ENCODE measurements around the gene ROR2.

- no peak for TF ChIP-seq POLR2A (IDR thresholded peaks at IDR 0.05)
- TF ChIP-seq, protein P1, sequence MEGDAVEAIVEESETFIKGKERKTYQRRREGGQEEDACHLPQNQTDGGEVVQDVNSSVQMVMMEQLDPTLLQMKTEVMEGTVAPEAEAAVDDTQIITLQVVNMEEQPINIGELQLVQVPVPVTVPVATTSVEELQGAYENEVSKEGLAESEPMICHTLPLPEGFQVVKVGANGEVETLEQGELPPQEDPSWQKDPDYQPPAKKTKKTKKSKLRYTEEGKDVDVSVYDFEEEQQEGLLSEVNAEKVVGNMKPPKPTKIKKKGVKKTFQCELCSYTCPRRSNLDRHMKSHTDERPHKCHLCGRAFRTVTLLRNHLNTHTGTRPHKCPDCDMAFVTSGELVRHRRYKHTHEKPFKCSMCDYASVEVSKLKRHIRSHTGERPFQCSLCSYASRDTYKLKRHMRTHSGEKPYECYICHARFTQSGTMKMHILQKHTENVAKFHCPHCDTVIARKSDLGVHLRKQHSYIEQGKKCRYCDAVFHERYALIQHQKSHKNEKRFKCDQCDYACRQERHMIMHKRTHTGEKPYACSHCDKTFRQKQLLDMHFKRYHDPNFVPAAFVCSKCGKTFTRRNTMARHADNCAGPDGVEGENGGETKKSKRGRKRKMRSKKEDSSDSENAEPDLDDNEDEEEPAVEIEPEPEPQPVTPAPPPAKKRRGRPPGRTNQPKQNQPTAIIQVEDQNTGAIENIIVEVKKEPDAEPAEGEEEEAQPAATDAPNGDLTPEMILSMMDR (IDR thresholded peaks at IDR 0.05), result no peak
Measured at GRCh38 chr9:91991721-91992341, 41.8 kb upstream of the ROR2 start.

Data from uterus (tissue), 2 donors.